ENCODE measurements around the gene RRP8.
A peak's percentile ranks its signal among the peaks of the same experiment; 100 is the strongest.

The RRP8 gene
- 62.0 to 64.4 reads per million in 2 experiments for total RNA-seq

DNA sequence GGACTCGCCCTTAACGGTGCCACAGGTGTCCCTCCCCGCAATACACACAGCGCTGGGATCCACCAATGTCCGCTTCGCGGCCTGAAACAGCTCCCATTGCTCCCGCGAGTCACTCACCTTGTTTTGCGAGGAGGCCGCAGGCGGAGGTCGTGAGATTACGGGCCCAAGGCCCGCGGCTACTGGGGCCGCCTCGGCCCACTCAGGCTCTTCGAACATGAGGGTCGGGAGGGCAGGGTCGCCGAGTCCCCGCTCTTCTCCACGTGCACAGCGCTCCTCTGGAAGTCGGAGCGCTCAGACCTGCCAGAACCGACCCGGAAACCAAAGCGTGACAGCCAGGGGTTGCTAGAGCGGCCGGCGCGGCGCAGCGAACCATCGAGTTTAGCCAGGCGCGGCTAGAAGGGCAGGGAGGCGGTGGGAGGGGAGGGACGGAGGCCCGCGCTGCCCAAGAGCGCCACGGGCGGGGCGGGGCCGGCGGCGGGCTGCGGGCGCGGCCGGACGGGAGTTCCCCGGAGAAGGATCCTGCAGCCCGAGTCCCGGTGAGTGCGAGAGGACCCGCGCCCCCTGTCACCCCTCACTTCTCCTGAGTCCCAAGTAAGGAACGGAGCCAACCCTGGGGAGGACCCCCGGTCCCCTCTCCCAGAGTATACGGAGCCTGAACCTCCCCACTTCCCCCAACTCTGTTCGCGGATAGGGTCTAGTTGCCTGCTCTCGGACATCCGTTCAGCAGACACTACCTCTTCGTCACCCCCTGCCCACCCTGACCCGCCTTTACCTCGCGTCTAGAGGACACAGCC lies at the start of gene RRP8, which contains the start of gene ILK:
Gene RRP8, minus strand, starts transcription at position 330 of the 794 bp plus-strand sequence. Its CDS starts 114 bp downstream, at position 216.
Gene ILK, plus strand, starts transcription at position 488 of the 794 bp plus-strand sequence. CDS start 498 bp downstream, outside the sequence.
- DNase-seq (ENCODE audit: low read depth) = peak; percentile 67

DNA sequence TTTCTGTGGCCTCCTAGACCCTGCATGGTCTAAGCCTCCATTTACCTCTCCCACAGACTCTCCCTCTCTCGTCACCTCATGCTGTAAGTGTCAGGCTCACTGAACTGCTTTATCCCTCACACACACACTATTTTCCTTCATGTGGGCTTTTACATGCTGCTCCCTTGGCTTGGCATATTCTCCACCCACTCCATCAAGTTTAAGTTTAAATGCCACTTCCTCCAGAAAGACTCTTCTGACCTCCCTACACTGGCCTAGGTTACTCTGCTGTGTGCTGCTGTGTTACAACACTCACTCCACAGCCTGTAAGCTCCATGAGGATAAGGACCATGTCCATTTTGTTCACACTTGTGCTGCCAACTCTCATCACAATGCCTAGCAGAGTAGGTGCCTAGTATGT lies 49.7 kb upstream of the RRP8 start:
- no peak for DNase-seq (ENCODE audit: low read depth)

DNA sequence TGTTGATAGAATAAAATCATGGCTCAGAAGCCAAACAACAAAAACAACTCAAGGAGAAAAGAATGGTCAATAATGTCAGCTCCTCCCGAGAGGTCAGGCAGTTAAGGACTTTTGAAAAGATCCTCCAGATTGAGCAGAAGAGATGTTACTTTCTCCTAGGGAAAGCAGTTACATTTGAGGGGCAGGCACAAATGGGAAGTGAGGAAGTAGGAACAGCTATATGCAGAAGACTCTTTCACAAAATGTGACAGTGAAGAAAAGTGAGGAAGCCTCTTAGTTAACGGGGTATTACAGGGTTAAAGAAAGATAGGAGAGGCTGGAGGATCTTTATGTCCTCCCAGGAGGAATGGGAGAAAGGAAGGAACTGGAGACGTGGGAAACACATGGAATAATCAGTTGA lies 48.8 kb upstream of the RRP8 start:
- no peak for DNase-seq (ENCODE audit: low read depth)

DNA sequence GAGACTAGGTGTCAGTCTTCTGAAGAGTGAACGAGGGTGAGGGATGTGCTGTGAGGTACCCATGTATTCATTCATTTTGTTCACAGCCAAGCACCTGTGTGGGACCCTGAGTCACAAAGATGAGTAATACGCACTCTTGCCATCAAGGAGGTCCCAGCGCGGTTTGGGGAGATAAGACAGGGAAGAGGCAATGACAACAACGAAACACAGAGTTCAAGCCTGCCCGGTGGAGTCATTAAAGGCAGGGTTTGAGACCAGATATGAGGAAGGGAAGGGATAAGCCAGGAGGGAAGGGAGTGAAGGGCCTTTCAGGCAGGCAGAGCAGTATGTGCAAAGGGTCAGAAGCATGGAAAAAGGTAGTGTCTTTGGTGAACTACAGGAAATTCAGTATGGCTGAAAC lies 47.6 kb upstream of the RRP8 start:
- no peak for DNase-seq (ENCODE audit: low read depth)

DNA sequence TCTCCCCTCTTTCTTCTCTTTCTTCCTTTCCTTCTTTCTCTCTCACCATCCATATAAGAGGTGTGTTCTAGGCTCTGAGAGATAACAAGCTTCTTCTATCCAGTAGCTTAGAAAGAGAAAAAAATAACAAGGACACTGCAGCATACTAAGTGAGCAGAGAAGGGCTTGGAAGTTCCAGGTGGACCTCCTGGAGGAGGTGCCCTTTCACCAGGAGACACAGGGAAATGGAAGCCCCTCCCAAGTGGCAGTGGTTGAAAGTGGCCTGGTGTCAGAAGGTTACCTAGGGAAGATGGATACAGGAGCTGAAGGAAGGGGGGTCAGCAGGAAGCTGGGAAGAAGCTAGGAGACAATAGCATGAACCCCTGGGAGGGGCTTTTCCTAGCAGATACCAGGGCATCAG lies 46.7 kb upstream of the RRP8 start:
- no peak for DNase-seq (ENCODE audit: low read depth)

DNA sequence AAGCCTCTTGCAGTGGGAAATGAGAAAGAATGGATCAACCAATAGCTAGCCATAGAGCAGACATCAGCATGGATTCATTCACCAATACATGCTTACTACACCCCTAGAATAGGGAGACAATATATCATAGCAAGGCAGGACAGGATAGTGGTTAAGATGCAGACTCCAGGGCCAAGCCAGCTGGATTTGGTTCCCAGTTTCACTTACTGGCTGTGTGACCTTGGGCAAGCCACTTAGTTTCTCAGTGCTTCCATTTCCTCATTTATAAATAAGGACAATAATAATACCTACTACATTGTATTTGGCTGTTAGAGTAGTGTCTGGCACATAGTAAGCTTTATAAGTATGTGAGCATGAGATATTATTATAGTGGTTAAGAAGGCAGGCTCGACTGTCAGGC lies 45.1 kb upstream of the RRP8 start:
- no peak for DNase-seq (ENCODE audit: low read depth)

DNA sequence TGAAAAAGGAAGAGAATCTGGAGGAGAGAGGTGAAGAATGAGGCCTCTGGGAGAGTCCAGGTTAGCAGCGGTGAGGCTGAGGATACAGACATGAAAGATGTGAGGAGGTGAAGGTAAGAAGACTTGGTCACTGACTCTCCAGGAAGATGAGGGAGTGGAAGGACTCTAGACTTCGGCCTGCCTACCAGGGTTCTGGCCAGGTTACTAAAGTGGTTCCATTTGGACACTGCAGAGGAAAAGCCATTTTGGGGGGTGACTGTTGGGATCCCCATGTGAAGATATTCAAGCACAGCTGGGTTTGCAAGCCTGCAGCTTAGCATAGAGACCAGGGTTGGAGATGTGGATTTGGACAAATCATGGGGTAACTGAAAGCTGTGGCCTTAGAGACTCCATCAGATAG lies 44.4 kb upstream of the RRP8 start:
- DNase-seq (ENCODE audit: low read depth) = no peak

DNA sequence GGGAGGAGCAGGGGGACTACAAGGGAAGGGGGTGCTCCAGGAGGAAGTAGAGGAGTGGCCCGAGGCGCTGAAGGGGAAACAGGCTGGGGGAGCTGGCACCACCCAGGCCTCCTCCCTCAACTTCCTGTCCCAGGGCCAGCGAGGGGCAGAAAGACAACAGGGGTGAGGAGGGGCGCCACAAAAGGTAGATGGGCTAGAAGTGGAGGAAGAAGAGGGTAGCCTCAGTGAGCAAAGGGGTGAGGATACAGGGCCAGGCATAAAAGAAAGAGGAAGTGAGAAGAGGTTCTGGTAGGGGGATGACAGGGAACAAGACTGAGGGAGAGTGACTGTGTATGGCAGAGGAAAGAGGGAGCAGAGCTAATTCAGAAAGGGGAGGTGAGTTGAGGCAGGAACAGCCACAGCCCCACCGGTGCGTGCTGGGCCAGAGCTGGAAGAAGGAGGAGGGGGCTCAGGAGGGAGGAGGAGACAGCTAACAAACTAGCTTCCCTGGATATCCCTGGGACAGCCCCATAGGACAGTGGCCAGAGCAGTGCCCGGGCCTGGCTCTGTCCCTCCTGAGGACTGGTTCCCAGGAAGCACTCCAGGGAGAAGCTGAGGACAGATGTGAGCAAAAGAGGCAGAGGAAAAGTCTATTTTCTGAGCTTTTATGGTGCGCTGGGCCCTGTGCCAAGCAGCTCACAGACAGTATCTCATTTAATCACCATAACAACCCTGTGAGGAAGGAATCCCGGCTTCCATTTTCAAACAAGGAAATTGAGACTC lies 43.7 kb upstream of the RRP8 start:
- no peak for DNase-seq (ENCODE audit: low read depth)

DNA sequence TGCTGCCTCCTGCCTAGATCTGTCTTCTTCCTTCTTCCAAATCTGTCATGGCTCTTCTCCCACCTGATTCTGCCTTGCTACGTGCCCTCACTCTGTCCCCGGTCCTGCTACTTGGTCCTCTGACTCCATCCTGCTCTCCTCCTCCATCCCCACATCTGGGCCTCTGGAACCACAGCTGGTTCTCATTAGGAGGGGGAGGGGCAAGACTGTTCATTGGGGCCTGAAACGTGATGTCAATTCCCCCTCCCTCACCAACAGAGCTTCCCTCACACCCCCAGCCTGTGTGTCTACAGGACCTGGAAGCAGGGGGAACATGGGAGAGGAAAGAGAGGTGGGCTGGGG lies 43.1 kb upstream of the RRP8 start:
- no peak for DNase-seq (ENCODE audit: low read depth)

DNA sequence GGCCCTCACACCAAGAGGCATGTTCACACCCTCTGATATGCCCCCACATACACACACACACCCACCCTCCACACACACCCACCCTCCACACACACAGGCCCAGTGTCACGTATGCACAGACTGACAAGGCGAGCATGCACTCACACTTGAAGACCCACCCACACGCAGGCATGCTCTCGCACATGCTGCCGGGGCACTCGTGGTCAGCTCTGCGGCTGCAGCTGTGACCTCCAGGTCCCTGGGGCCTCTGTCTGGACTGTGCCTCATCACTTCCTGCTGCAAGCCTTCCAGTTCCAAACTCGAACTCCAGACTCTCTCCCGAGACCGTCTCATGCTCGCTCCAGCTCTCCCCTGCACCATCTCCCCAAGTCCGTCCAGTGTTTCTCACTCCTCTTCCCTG lies 42.7 kb upstream of the RRP8 start:
- DNase-seq (ENCODE audit: low read depth) = no peak

DNA sequence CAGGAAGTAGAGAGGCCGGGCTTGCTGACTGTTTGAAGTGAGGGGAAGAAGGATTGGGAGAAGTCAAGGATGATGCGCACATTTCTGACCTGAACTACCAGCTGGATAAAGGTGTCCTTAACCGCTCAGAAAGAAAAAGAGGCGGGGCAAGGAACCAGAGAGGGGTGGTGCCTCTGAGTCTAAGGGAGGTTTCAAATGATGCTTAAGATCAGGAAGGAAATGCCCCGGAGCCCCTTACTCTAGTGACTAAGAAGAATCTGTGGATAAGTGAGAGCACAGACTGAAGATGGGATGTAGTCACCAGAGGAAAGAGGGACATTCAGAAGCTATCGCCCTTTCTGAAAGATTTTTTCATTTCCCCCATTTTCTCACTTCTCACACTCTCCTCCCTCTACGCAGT lies 39.5 kb upstream of the RRP8 start:
- DNase-seq (ENCODE audit: low read depth) = no peak

DNA sequence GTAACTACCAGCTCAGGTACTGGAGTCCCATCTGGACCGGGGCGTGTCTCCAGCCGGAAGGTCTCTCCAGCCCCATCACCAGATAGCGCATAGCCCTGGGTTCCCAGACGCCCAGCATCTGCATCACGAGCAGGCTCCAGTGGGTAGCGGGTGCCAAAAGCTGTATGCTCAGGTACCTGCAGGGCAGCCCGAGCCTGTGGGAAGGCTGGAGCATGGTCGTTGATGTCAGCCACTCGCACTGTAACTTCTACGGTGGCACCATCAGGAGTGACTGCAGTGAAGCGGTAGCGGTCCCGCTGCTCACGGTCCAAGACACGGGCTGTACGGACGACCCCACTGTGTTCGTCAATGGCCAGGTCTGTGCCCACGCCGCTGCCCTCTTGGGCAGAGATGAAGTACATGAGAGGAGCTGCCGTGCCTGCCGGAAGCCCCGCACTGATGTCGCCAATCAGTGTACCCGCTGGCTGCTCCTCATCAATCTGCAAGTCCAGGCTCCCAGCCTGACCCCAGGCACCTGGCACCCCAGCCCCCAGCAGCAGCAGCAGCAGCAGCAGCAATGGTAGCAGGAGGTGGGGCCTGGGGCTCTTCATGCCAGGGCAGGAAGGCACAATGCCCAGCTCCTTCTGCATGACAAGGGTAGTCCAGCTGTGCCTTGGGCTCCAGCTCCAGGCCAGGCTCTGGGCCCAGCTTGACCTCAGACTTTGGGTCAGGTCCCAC lies 37.7 kb upstream of the RRP8 start:
- DNase-seq (ENCODE audit: low read depth) = no peak

DNA sequence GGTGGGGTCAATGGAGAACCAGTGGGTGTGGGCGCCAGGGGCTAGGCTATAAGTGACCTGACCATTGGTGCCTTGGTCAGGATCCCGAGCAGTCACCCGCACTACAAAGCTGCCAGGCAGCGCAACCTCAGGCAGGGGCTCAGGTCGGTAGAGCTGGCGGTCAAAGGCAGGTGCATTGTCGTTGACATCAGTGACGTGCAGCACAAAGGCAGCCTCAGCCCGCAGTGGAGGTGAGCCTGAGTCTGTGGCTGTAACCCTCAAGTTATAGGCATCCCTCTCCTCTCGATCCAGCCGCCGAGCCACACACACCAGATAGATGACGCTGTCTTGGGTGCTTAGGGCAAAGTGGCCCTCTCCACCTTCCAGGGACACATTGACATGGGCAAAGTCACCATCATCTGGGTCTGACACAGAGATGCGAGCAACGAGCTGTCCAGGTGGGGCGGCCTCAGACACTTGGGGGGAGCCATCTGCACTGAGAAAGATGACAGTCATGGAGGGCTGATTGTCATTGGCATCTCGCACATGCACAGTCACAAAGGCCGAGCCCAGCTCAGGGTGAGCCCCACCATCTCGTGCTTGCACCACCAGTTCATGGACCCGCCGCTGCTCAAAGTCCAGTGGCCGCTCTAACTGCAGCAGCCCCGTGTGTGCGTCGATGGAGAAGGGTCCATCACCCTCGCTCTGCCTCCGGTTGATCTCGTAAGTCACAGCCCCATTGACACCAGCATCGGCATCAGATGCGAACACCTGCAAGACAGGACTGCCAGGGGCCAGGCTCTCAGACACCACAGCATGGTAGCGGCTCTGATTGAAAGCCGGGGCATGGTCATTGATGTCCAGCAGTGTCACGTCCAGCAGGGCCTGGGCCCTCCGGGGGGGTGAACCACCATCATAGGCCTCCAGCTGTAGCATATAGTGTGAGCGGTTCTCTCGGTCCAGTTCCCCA lies 36.9 kb upstream of the RRP8 start:
- no peak for DNase-seq (ENCODE audit: low read depth)

DNA sequence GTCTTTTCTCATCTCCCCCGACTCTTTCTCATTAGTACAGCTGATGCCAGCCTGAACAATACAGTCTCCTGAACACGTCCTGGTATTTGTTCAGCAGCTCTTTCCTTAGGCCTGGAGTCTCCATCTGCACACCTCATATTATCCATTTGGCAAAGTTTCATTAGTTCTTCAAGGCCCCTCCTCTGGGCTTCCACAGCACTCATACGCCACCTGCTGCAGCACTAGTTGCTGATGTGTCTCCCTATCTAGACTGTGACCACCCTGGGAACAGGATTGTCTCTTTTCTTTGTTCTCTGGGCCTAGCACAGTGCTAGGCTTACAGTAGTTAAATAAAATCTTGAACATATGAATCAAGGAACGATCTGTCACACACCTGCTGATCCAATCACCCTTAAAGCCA lies 35.0 kb upstream of the RRP8 start:
- no peak for DNase-seq (ENCODE audit: low read depth)

DNA sequence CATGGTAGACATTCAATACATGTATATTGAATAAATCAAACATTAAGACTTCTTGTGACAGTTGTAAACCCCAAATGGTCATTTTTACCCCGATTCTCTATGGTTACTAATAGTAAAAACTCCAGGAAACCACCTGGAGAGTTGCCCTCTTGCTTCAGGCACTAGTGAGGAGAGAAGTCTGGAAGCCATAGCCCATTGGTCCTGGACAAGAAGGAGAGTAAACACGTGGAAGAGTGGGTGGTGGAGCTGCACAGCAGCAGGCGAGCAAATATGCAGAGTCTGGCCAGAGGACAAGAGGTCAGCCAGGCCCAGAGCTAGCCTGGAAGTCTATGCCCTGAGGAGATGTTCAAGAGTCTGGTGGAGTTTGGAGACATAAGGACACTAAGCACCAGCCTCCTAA lies 34.5 kb upstream of the RRP8 start:
- DNase-seq (ENCODE audit: low read depth) = no peak

DNA sequence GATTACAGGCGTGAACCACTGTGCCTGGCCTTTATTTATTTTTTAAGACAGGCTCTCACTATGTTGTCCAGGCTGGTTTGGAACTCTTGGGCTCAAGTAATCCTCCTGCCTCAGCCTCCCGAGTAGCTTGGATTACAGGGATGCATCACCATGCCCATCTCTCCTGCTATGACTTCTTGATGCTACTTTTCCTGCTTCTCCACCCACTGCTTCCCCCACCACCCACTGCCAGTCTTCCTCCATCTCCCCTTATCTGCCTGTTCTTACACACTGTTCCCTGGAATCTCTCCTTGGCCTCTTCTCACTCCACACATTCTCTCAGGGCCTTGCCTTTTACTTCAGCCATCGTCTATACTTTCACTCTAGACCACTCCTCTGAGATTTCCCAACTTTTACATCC lies 33.1 kb upstream of the RRP8 start:
- no peak for DNase-seq (ENCODE audit: low read depth)

DNA sequence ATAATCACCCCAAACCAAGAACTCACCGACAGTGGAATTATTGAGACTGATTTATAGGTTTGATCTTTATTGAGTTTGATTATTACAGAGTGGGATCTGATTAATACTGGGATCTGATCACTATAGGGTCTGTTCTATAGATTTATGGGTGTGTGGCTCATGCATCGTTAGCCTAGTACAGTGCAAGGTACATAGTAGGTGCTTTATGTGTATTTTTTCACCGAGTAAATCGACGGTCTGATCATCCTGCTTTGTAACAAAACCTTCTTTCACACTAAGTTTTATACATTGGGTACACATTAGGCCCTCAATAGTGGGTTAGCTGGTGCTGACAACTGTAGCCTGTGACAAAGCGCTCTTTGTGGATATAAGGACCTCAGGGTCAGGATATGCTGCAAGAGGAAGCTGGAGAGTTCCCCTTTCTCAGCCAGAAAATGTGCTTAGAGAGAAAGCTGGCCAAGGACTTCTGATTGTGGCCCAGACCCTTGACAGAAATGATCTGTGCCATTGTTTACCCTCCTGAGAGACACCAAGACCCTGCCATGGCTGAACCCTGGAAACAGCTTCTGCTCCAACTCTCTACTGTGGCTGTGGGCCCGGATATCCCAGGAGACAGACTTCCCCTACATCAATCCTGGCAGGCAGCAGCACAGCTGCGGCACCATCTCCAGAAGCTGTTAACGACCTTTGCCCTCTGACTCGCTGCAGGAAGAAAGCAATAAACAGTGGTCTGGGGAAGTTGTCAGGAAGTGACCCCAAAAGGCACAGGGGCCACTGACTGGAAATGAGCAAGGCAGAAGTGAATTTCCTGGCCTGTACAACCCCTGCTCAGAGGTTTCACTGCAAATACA lies 31.9 kb upstream of the RRP8 start:
- no peak for DNase-seq (ENCODE audit: low read depth)

DNA sequence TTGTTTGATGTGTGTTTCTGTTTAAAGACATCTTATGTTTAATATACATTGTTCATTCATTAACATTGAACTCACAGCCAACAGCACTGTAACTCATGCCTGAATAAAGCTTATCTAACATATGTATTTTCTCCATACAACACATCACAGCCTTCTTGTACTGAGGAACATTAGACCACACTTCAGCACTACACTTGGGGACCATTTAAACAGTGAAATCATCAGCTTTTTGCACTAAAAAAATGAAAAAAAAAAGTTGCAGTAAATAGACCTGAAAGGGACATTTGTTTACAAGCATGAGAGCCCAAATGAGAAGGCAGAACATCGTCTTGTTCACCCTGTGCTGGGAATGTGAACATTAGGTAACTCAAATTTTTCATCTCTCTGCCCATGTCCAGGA lies 31.1 kb upstream of the RRP8 start:
- no peak for DNase-seq (ENCODE audit: low read depth)

DNA sequence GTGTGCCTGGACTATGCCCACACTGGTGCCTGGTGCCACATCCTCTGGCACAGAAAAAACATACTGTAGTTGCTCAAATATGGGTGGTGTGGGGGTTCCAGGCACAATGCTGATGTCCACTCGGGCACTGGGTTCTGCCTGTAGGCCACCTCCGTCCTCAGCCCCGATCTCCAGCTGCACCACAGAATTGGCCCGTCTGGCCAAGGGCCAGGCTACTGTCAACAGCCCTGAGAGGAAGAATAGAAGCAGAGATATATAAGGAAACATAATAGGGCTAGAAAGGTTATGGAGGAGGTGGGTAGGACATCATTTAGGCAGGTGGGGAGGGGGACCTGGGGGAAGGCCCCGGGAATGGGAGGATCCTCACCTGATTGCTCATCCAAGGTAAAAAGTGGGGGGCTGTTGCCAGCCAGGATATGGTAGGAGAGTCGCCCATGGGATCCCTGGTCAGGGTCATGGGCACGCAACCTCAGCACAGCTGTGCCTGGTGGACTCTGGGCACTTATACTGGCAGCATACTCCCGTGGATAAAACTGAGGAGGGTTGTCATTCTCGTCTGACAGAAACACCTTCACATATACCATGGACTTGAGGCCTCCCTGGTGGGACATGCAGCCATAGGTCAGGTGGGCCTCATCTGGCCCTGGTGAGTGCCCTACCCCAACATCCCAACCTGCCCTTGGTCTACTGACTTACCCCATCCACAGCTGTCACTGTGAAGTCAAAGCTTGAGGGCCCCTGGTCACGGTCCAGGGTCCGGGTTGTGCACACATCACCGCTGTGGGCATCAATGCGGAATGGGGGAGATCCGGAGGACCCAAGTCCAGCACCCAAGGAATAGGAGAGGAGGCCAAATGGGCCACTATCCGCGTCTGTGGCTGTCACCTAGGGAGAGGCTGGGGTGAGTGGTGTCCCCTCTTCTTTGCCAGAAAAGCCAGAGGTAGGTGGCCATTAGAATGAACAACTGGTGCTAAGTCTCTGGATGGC lies 30.3 kb upstream of the RRP8 start:
- no peak for DNase-seq (ENCODE audit: low read depth)

All from T follicular helper cell (primary cell).